HG02678 (cell line): ENCODE data around the gene ESPL1.
"Not testable (repeated sequence)": the region's sequence is repeated elsewhere in the genome, so short reads cannot be mapped to it uniquely, and the experiment has no call there.

Experiments
- ATAC-seq: cut with Tn5 transposase; IDR thresholded peaks from one replicate; pipeline ENCODE4 v1.9.1; 2021; ENCODE audit warnings: mild to moderate bottlenecking, moderate library complexity; ENCODE audit not compliant: unreplicated experiment

Gene ESPL1

DNA sequence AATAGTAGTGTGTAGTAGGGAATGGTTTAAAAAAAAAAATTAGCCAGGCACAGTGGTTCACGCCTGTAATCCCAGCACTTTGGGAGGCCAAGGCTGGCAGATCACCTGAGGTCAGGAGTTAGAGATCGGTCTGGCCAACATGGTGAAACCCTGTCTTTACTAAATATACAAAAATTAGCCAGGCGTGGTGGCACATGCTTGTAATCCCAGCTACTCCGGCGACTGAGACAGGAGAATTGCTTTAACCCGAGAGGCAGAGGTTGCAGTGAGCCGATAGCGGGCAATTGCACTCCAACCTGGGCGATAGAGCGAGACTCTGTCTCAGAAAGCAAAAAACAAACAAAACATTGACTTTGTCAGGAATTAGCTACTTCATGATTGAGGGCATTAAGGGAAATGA is 29.0 kb downstream of the ESPL1 start:
- not testable (repeated sequence) for ATAC-seq

- ATAC-seq = no peak
These were observed 30.1 kb downstream of the ESPL1 start for GRCh38 chr12:53298164-53298563.

GRCh38 chr12:53299101-53299453 is 31.0 kb downstream of the ESPL1 start:
- ATAC-seq = no peak

GRCh38 chr12:53299454-53300180 is 31.5 kb downstream of the ESPL1 start, which contains the start of gene MYG1:
MYG1 (plus strand) TSS chr12:53299695; CDS start chr12:53299738, 43 bp downstream.
- ATAC-seq = peak; percentile 77

- no peak for ATAC-seq
These were observed 32.1 kb downstream of the ESPL1 start for GRCh38 chr12:53300187-53300586.

- no peak for ATAC-seq
These were observed 34.8 kb downstream of the ESPL1 start for GRCh38 chr12:53302903-53303302.

DNA sequence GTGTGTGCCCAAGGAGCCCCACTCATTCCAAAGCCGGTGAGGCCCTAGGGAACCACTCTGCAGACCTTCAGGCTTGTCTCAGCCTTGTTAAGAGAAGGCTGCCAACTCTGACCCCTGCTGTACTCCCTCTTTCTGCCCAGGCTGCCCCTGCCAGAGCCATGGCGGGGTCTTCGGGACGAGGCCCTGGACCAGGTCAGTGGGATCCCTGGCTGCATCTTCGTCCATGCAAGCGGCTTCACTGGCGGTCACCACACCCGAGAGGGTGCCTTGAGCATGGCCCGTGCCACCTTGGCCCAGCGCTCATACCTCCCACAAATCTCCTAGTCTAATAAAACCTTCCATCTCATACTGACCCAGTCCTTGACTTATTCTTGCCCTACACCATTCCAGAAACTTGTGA is 38.7 kb downstream of the ESPL1 start:
- no peak for ATAC-seq

DNA sequence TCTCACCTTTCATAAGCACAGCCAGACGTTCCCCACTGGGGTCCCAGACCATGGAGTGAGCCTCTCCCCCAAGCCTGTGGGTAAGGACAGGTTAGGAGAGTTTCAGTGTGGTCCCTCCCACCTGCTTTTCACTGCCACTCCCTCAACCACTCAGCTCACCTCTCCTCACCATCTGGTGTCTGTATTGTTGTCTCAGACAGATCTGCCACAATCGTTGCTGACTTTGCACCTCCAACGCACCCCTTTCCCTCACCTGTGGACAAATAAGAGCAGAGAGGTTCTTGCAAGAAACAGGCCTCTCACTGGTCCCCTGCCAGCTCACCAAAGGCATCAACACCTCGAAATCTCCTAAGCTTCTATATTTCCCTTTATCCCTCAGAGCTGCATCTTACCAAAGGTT is 40.2 kb downstream of the ESPL1 start:
- ATAC-seq = no peak

DNA sequence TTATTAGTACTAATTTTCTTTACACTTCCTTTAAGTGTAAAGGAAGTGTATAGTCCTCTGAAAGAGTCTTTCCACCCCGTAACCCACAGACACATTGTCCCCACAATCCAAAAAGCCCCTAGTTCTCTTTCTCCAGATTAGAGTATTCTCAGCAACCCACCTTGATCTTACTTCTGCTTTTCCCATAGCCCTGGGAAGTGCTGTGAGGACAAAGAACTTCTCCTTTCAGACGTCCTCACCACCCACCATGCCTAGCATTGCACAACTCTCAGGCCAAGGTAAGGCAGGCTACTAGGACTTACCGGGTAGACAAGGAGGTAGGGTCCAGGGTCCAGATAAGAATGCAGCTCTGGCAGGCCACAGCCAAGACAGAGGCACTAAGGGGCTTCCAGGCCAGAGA is 45.9 kb downstream of the ESPL1 start:
- no peak for ATAC-seq

DNA sequence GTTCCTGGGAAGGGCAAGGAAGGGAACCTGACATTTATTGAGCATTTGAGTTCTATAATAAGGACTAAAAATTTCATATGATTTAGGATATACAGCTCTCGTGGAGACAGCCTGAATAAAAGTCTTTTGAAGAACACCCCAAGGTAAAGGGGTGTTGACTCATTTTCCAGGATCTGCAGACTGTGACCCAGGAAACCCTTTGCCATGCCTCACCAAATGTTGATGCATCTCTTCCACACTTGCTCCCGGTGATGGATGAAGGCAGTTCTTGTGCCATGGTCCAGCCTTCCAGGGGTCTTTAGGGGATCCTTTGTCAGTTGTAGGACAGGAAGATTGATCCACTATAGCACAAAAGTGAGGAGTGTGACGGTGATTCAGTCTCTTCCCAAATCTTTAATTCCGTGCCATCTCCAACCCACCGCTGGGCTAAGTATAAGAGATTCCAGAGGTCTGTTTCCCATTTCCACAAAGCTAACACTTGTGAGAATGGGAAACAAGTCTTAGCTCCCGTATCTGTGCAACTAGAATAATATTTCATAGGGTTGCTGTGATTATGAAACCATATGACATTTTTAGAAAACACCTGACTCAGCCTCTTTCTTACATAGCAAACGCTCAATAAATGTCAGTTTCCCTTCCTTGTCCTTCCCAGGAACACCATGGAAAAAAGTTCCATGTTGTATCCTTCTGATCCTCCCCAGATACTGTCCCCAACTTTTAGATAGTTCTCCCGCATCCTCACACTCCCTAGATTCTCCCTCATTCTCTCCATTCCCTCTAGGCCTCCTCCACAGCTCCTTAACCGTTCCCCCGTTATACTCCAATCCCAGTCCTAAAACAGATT is 52.5 kb downstream of the ESPL1 start:
- ATAC-seq = no peak

DNA sequence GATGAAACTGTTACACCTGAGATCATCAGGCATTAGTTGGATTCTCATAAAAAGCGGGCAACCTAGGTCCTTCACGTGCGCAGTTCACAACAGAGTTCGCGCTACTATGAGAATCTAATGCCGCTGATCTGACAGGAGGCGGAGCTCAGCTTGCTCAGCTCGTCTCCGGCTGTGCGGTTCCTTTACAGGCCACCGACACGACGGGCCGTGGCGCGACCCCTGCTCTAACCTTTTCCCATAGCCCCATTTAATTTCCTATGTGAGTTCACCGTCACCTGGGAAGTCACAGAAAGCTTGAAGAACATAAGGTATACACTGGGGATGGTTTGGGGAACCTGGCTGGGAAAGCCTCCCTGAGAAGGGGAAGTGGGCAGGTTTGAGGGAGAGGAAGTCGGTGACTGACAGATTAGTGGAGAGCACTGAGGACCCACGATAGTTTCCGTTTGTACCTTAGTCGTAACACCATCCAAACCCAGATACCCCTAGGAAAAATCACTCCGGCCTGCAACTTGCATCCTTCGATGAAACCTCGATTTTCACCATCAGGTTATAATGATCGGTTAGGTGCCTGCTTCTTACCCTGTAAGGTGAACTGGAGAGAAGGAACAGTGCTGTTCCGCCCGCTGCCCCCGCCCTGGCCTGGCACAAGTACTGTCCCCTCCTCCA is 56.1 kb downstream of the ESPL1 start:
- ATAC-seq = peak; percentile 25

- ATAC-seq = peak; percentile 56
These were observed 56.8 kb downstream of the ESPL1 start for GRCh38 chr12:53324779-53325510.

- no peak for ATAC-seq
These were observed 57.5 kb downstream of the ESPL1 start for GRCh38 chr12:53325511-53326061.

GRCh38 chr12:53326460-53327185 is 58.5 kb downstream of the ESPL1 start:
- no peak for ATAC-seq

GRCh38 chr12:53327435-53328042 is 59.4 kb downstream of the ESPL1 start:
- no peak for ATAC-seq

GRCh38 chr12:53328043-53328435 is 59.9 kb downstream of the ESPL1 start:
- no peak for ATAC-seq

GRCh38 chr12:53330671-53331070 is 62.6 kb downstream of the ESPL1 start:
- no peak for ATAC-seq

DNA sequence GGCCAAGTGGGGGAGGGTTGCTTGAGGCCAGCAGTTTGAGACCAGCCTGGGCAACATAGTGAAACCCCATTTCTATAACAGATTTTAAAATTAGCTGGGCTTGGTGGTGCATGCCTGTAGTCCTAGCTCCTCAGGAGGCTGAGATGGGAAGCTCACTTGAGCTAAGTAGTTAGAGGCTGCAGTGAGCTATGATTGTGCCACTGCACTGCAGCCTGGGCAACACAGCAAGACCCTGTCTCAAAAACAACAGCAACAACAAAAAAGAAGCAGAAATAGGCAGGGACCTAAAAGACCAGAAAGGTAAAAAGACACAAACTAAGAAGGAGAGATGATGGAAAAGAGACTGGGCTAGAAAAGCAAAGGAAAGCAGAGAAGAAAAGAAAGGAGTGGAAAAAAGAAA is 64.2 kb downstream of the ESPL1 start:
- not testable (repeated sequence) for ATAC-seq

GRCh38 chr12:53332744-53333143 is 64.6 kb downstream of the ESPL1 start:
- no peak for ATAC-seq

GRCh38 chr12:53333289-53333688 is 65.2 kb downstream of the ESPL1 start:
- ATAC-seq = no peak
